ENCODE data around the gene TBX1.

The TBX1 gene

DNA sequence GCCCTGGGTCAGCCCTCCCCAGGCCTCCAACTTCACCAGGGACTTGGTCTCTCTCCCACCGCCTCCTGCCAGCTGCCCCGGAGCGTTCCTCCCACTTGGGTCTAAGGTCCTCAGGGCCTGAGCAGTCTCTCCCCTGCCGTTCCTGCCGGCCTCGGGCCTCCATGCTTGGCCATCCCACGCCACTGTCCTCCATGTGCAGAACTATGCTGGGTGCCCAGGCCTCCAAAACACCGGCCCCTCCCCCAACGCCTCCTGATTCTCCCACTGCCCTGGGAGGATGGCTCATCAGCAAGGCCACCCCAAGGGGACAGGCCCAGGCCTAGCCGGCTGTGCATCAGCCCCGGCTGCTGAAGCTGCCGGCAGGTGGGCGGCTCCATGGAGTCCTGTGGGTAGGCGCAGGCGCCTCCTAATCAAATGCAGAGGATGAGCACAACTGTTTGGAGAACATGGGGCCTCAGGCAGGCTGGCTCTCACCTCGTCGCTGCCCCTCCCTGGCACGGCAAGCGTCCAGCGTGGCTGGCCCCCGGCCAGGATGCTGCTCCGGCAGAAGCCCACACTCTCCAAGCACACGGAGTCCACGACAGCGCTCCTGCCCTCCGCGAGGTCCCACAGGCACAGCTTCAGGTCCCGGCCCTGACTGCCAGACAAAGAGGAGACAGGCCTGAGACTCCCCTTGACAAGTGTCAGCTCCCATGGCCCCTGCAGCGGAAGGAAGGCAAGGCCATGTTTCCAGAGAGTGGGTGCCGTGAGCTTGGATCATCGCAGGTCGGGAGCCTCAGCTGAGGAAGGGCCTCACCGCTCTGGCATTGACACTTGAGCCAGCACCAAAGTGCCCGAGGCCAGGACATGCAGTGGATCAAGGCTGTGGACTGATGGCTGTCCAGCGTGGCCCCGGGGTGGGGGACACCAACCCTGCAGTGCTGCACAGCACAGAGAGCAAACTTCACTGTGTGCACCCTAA lies 51.5 kb downstream of the TBX1 start:
- DNase-seq (ENCODE audit: low read depth in 2 of 2): no peak

DNA sequence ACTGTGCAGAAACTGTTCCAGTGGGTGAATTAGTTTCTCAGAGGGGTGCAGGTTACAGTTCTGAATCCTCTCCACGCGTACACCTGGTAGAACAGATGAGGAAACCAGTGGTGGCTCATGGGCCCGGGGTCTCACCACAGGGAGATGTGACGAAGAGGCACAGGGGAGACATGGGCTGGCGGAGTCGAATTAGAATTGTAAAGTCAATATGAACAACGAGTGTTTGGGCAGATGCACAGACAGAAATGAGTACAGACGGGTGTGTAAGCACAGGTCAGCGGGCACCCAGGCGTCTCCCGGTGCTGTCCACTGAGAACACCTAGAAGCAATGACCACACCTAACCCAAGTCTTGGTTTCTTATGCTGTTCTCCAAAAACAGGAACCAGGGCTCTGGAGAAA lies 52.3 kb downstream of the TBX1 start:
- DNase-seq (ENCODE audit: low read depth in 2 of 2): no peak

DNA sequence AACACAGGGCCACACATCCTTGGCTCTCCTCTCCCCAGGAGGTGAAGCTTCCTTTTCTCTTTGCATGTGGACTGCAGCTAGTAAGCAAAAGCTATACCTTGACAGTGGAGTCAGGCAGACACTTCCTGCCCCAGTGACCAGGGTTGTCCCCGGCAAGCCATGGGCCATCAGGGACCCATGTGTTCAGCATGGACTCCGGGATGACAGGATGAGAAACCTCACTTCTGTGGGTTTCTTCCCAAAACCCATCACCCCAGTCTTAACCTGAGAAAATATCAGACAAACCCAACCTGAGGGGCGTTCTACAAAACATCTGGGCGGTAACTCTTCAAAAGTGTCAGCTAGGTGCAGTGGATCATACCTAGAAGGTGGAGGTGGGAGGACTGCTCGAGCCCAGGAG lies 53.9 kb downstream of the TBX1 start:
- no peak for DNase-seq (ENCODE audit: low read depth in 2 of 2)

DNA sequence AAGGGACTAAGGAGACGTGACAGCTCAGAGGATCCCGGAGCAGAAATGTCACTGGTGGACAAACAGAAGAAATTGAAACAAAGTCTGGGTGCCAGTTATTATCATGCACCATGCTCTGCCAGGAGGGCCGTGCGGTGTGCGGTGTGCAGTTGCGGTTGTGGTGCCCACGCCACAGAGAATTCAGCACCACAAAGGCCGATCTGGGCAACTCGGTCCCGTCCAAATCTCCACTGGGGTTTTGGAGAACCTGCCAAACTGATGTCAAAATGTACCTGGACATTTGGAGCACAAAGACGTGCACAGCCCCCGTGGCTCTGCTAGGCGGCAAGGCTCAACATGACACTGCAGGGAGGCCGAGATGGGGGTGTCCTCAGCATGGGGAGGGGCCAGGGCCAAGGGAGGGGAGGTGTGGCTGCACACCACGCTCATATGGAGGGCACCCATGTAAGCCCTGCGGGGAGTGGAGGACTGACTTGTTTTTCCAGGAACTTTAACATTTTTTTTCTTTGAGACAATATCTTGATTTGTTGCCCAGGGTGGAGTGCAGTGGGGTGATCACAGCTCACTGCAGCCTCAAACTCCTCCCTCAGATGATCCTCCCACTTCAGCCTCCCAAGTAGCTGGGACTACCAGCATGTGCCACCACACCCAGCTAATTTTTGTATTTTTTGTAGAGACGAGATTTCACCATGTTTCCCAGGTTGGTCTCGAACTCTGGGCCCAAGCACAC lies 54.7 kb downstream of the TBX1 start:
- no peak for DNase-seq (ENCODE audit: low read depth in 2 of 2)

DNA sequence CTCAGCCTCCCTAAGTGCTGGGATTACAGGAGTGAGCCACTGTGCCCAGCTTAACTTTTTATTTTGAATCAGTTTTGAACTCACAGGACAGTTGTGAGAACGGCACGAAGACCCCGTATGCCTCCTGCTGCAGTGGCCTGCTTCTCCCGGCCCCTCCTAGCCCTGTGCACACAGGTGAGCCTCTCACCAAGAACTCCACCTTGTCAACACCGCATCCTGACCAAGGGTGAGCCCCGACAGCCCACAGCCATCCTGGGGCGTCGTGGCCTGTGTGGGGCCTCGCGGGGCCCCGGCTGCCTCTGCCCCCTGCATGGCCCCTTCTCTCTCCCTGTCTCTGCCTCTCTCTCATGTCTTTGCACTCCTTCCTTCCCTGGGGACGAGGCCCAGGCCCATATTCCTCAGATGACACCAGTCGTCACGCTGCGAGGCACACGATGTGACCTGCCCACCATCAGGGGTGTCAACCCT lies 55.3 kb downstream of the TBX1 start:
- no peak for DNase-seq (ENCODE audit: low read depth in 2 of 2)

DNA sequence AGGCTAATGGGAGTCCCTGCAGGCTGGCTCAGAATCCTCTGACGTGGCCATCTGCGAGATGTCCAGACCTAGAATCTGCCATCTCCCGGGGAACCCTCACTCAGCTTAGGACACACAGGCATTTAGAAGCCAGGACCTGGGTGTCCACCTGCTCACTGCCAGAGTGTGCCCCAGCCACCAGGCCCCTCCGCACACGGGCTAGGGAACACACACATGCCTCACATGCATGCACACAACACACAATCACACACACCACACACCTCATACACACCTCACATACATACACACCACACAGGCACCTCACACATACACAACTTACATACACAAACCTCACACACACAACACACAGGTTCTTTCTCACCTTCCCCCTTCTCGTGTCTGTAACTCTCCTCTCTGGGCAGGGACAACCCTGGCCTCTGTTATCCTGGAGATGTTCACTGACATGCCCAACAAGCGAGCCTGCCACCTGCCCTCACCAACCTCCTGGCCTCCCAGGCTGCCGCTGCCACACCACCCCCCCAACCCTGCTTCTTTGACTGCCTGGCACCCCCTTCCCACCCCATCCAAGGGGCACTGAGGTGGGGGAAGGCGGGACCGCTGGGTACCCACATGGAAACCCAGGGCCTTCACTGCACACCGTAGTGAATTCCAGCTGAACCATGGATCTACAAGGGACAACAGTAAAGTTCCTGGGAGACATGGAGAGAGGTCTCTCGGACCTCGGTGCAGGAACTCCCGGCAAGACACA lies 56.0 kb downstream of the TBX1 start:
- DNase-seq (ENCODE audit: low read depth in 2 of 2): no peak
